TTC549 (cell line): ENCODE measurements around the gene DKKL1.

ENCODE experiments used
- FAIRE-seq: peaks from 2 replicates; lab custom pipeline; 2012; peaks lifted over from hg19 to GRCh38; lab: Jason Lieb, UNC

Gene DKKL1

GRCh38 chr19:49422407-49423070 lies 58.9 kb downstream of the DKKL1 start:
- FAIRE-seq = no peak

DNA sequence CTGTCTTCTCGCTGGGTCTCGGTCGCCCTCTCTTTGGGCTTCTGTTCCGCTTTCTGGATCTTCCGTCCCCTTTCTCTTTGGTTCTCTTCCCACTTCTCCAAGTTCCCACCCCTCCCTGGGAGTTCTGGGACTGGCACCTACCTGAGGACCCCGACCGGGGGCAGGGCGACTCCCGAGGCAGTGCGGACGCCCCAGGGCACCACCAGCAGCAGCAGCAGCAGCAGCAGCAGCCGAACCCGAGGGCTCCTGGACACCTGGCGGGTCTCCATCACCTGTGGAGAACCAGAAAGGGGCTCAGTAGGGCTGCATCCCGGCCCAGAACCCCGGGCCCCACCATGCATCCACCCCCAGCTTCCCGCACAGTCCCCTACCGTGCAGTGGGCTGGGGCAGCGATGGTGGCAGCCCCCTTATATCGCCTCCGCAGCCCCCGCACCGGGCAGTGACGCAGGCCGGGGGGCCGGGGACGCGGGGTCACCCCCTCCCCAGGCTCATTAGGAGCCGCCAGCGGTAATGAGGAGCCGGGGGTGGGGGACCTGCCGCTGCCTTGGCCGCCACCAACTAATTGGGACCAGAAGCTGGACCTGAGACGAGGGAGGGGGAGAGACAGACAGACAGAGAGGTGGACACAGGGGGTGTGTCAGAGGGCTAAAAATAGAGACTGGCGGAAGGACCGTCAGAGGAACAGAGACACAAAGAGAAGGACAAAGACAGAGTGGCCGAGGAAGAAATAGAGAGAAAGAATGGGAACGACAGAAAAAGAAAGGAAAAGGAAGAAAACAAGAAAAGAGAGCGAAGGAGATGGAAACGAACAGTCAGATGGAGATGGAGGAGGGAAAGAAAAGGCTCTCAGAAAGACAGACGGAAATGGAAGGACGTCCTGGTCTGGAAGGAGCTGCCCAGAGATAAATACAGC lies 59.7 kb downstream of the DKKL1 start, which contains the start of gene PTH2:
PTH2 (minus strand) TSS at position 371 of the 914 bp plus-strand sequence; CDS start at position 269, 102 bp downstream.
- no peak for FAIRE-seq

- no peak for FAIRE-seq
Observed at GRCh38 chr19:49423985-49424303, 60.3 kb downstream of the DKKL1 start.
